ENCODE results near the gene CDH4.

- no peak for TF ChIP-seq EZH2 (IDR thresholded peaks at IDR 0.05; ENCODE audit: borderline replicate concordance, low read depth, low read length, severe bottlenecking)
- TF ChIP-seq CTCF (IDR thresholded peaks at IDR 0.05; ENCODE audit: extremely low read depth in 1 of 2, insufficient read depth in 1 of 2, low read depth in 1 of 2, low read length in 2 of 2): no peak
- no peak for TF ChIP-seq JUN (IDR thresholded peaks at IDR 0.05; ENCODE audit: borderline replicate concordance, insufficient read depth, insufficient read length, low read depth)
- no peak for TF ChIP-seq POLR2A (IDR thresholded peaks at IDR 0.05; ENCODE audit: low read depth, low read length)
Observed at GRCh38 chr20:61523145-61523544, 271.1 kb downstream of the CDH4 start.

Data from endothelial cell of umbilical vein (primary cell).